ENCODE data around the gene TGFBR3.

- TF ChIP-seq CTCF (IDR thresholded peaks at IDR 0.05; ENCODE audit: borderline replicate concordance, extremely low read depth, low read length, poor library complexity, severe bottlenecking) (no peak), EZH2 (IDR thresholded peaks at IDR 0.05; ENCODE audit: borderline replicate concordance, low read depth, low read length, severe bottlenecking) (no peak)
These were observed 117.8 kb downstream of the TGFBR3 start for GRCh38 chr1:91768120-91768519.

All from DND-41 (cell line).